CD4-positive, alpha-beta T cell treated with Interleukin-15 for 4 hours (primary cell): ENCODE results near the gene NFATC4.

Source experiments
- DNase-seq: peaks from one replicate; pipeline ENCODE4 v3.0.0-alpha.2; 2020; ENCODE audit warnings: low spot score

The NFATC4 gene

DNA sequence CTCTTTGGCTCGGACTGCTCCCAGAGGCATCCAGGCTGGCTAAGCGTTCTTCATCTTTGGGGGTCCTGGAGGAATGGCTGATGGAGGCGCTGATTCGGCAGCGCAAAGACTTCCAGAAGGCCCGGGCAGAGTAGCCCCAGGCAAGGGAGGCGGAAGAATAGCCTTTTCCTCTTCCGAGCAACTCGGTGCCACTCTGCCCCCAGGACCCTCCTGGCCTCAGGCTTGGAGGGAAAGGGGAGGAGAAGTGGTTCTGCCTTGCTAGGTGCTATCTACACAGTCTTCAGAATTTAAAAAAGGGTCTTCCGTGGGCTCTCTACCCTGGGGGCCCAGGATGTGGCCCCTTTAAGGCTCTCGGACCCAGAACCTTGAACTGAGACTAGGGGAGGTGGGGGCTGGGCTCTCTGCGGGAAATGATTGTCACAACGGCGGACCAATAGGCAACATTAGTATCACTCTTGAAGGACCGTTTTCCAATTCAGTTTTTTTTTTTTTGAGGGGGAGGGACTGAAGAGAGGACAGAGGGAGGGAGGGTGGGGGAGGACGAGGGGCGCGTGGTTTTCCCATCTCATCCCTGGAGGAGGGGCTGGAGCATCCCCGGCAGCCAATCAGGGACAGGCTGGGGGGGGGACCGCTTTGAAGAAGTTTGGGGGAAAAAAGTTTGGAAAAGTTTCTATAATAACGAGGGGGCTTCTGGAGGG lies at the start of gene NFATC4:
NFATC4 (plus strand) TSS at position 671 of the 698 bp plus-strand sequence. CDS start 157 bp downstream, outside the sequence.
- no peak for DNase-seq

DNA sequence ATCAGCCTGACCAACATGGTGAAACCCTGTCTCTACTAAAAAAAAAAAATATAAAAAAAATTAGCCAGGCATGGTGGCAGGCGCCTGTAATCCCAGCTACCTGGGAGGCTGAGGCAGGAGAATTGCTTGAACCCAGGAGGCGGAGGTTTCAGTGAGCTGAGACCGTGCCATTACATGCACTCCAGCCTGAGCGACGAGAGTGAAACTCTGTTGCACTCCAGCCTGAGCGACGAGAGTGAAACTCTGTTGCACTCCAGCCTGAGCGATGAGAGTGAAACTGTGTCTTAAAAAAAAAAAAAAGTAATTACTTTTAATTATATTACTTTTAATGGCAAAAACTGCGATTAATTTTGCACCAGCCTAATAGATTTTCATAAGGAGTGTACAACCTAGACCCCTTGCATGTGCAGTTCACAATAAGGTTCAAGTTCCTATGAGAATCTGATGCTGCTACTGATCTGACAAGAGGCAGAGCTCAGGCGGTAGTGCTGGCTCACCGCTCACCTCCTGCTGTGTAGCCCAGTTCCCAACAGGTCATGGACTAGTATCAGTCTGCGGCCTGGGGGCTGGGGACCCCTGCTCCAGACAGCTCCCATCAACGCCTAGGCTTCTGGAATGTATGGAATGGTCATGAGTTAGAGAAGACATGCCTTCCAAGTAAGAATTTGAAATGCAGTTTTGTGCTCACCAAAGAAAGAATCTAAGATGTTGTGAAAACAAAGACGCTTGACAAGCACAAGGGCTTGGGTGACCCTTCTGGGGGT lies 46.6 kb upstream of the NFATC4 start:
- no peak for DNase-seq

GRCh38 chr14:24322672-24323071 lies 45.3 kb upstream of the NFATC4 start:
- DNase-seq = no peak

DNA sequence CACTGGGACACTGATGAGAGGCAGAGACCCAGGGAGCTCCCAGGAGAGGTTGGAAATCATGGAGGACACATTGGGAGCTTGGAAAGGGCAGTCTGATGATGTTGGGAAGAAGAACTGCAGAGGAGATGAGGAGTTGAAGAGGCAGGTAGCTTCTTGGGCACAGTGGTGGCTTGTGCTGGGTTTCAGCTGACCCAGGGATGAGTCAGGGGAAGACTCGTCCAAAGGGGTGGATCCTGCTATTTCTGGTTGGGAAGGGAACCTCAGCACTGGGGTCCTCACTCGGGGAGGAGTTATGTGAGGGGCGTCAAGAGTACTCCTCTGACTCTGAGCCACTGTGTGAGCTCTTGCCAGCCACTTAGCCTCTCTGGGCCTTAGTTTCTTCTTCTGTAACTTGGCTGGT lies 44.6 kb upstream of the NFATC4 start:
- no peak for DNase-seq

- DNase-seq = no peak
Observed at GRCh38 chr14:24324024-24324423, 44.0 kb upstream of the NFATC4 start.

- DNase-seq = no peak
Observed at GRCh38 chr14:24325041-24325530, 42.9 kb upstream of the NFATC4 start.

DNA sequence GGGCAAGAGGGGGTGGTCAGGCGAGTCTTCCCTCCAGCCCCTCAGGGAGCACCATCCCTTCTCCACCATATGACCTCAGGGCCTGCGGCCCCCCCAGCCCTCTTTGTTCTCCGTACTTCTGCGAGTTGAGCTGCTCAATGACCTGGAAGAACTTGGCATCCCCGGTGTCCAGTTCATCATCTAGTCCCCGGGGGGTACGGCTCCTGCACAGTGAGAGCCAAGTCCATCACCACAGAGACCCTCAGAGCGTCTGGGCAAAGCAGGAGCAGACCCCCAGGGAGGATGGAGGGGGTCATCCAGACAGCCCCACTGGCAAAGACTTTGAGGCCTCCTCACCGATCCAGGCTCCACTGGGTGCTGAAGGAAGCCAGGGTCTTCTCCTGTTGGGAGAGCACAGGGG lies 42.0 kb upstream of the NFATC4 start:
- no peak for DNase-seq

DNA sequence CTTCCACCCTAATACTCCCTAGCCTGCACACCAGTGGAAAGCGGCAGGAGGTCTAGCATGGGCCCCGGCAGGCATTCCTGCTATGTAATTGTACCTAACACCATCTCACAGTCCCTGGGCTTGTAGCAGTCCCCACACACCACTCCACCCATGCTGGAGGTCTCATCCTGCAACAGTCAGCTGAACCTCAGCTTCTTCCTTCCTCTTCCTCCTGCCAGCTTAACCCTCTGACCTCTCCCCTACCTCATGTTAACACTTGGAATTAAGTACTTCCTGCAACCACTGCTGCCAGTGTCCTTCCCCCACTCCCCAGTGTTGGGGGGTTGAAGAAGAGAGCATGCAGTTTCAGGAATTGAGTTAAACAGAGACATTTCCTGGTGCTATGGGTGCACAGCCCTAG lies 40.7 kb upstream of the NFATC4 start:
- no peak for DNase-seq

DNA sequence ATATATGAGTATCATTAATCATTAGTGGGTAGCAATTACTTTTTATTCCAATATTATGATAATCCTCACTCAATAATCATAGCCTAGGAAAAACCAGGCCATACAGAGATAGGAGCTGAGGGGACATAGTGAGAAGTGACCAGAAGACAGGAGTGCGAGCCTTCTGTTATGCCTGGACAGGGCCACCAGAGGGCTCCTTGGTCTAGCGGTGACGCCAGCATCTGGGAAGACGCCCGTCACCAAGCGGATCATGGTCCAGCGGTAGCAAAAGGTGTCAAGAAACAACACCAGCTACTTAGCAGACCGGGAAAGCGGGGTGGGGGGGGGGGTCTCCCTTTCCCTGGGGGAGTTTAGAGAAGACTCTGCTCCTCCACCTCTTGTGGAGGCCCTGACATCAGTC lies 40.1 kb upstream of the NFATC4 start:
- DNase-seq = peak; percentile 20

DNA sequence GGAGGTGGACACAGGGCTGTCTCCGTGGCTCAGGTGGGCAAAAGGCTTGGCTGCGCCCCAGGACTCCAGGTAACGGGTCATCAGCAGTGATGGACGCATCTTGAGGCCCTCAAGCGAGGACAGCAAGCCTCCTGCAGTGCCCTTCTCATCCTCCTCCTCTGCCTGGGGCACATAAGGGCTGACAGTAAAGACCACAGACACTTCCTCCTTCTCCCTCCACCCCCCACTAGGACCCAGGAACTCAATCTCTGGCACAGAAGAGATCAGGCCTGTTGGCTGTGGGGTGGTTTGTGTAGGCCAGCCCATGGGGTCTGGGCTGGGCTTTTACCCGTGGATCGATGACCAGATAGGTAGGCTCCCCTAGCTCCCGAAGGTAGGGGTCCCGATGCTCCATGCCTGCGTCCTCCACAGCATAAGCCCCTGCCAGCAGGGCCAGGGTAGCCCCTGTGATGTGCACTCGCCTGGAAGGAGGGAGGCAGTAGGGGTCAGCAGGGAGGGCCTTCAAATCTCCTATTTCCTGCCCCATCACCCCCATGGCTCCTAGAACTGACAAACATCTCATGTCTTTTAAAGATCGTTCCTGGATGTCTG lies 38.8 kb upstream of the NFATC4 start:
- DNase-seq = no peak

DNA sequence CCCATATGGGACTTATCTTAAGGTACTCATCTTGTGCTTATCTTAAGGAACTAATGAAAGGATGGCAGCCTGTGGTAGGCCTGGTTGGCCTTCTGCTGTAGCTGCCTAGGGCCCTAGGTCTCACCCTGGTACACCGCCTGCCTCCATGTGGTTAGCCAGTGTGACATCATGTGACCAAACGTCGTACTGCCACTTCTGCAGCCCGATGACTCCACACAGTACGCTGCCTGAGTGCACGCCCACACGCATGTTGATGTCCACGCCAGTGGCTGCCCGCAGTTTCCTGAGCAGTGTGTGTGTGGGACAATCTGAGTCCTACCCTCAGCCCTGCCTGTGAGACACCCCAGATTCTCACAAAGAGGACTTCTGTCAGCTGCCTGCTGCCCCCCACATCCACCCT lies 38.2 kb upstream of the NFATC4 start:
- peak; percentile 77 for DNase-seq

DNA sequence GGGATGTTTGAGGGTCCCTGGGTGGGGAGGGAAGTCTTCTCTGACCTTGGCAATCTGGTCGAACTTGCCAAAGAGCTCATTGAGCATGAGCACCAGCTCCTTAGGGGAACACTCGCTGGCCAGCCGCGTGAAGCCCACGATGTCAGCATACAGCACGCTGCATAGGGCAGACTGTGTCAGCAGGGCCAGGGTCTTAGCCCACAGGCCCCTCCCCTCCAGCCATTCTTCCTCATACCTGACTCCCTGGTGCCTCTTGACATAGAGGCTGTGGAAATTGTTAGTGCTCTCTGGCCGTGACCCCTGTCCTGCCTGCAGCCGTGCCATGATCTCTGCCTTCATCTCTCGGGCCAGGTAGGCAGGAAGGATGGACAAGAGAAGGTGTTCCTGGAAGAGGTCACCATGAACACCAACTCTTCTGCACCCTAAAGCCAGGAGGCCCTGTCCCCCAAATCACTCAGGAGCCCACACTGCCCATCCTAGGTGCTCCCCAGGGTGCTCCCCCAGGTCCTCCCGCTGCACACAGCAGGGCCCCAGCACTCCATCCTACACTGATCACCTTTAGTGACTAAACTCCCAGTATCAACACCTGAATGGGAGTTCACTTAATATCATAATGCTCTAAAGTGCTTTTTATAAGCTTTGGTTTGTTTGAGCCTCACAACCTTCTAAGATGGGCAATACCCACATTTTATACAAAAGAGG lies 36.9 kb upstream of the NFATC4 start:
- DNase-seq = no peak

DNA sequence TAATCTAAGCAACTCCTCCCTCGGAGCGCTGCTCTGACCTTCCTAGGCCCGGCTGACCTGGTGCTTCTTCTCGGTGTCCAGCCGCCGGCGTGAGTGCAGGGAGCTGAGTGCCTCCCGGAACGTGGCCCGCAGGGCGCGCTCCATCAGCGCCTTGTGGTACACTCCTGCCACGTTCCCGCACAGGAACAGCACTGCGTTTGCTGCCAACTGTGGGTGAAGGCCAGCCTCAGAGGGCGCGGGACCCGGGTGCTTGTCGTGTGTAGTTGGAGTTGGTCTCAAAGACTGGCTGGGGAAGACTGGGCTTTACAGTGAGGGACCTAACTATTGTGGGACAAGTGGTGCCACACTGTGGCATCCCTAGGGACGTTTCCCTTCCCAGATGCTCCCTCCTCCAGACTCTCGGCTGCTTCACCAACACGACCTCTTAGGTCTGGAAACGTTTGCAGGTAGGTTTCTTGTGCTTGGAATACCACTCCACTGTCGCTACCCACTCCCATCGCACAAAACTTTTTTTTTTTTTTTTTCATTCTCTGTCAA lies 36.2 kb upstream of the NFATC4 start:
- DNase-seq = no peak

DNA sequence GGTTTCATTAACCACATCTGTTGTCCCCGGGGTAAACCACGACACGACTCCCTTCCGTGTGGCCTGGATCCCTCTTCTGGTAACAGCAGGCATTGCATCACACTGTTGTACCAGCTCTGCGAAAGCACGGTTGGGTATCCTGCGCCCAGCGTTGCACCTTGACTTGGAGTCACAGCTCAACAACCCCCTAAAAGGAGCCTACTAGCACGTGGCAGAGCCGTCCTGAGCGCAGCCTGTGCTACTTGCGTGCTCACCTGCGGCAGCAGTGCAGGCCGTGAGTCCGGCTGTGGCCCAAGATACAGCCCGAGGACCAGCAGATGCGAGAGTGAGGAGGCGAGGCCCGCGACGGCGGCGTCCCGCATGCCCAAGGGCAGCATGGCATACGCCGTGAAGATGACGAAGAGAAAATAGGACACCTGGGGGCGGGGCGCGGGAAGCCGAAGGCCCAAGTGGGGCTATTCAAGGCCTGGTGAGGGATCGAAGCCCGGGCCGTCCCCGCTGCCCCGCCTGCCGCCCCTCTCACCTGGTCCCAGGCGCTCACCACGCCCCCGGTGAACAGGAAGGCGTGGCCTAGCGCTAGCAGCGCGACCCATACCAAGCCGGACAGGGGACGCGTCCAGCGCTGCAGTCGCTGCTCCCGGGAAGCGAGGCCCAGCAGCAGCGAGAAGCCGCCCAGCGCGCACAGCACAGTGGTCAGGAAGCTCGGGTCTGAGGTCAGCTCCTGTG lies 35.6 kb upstream of the NFATC4 start:
- DNase-seq = peak; percentile 92

DNA sequence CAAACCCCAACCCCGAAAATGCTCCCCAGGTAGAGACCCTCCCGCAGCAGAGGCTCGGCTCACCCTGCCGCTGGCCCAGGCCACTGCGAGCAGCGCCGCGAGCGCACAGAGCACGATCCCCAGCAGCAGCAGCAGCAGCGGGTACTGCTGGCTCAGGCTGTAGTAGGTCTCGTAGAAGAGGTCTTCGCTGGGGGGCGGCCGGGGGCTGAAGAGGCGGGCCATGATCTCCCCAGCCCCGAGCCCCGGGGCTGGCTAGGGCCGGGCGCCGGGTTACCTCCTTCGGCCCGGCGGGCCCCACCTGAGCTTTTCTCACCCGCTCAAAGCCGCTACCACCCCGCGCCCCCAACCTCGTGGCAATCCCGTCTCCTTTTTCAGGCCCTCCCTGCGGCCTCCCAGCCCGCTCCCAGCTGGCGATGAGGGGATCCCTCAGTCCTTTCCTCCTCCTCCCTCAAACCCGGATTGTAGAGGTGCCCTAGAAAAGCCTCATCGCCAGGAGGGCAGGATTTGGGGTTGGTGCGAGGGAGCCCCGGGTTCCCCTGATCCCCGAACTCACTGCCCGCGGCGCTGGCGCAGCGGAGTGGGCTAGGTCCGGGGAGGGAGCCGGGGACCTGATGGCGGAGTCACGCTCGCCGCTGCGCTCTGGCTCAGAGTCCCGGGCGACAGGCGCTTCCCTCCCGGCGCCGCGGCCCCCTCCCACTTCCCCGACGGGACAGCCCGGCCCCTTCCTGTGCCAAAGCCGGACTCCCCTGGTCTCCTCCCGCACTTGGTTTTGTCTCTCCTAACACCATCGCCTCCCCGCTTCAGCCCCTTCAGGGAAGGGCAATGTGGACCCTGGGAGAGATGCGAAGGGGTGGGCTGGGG lies 33.3 kb upstream of the NFATC4 start, which contains the start of gene ADCY4:
ADCY4 (minus strand) TSS at position 641 of the 861 bp plus-strand sequence; CDS start at position 222, 419 bp downstream.
- no peak for DNase-seq

DNA sequence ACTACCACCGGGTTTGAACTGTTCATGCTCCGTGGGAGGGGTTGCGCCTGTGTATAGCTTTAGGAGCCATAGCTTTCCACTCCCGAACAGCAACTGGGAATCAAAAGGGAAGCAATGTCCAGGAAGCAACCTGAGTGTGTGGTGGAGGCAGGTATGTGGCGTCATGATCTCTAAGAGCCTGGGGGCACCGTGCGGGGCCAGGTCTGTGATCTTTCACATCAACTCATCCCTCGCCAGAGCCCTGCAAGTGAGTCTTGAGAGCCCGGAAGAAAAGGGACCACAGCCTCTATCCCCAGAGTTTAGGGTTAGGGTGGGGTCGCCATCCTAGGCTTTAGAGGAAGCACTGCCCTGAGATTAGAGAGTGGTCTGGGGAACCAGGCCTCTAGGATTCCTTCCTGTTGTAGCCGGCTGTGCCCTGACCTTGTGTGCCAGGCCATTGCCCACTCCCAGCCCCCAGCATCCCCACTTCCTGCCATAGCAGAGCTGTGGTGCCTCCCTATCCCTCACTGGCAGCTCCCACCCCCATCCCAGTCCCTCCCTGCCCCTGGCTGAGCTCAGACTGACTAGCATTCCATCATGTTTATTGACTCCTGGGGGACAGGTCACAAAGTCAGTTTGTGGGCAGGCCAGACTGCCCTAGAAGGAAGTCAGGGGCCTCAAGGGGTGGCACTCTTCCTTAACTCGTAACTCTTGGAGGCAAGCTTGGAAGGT lies 32.4 kb upstream of the NFATC4 start:
- no peak for DNase-seq

GRCh38 chr14:24337144-24337823 lies 30.7 kb upstream of the NFATC4 start:
- DNase-seq = no peak

DNA sequence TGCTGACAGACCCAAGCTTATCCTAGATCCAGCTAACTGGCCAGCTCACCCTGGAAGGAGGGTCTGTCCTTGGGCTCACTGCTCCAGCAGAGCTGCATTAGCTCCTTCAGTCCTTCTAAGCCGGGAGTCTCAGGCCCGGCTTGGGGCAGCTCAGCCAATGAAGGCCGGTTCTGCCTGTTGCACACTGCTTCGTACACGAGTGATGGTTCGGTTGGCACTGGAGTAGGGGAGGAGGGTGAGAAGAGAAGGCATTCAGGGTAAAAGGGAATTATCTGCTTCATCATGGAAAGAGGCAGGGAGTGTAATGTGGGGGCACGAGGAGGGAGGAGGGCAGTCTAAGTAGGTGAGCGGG lies 30.2 kb upstream of the NFATC4 start:
- no peak for DNase-seq

- DNase-seq = no peak
Observed at GRCh38 chr14:24338843-24339242, 29.1 kb upstream of the NFATC4 start.
